Calu3 (cell line): ENCODE data around the gene ARSK. TPM values are rescaled to one million over a fixed set of nuclear protein-coding genes. Genes with fewer than 3 reads are reported as not detected.

Experiments used
- BruUV-seq: library from RNA; stranded (reverse); fragments of 400-500 nt; replicated peaks from 2 replicates; lab custom pipeline; 2021; lab: Mats Ljungman, UMichigan
- CTCF ChIA-PET: fragments of 300-600 bp; sonication (Branson Sonifier 250); formaldehyde crosslinking; loops from one replicate; lab custom pipeline; 2022; ENCODE audit warnings: antibody characterized with exemption; lab: Charles Lee
- DNase-seq: peaks from one replicate; pipeline ENCODE4 v3.0.0; 2022
- H3K27ac Mint-ChIP-seq: one replicate; pipeline ENCODE4 v1.8.0; 2022; ENCODE audit warnings: mixed read lengths; ENCODE audit not compliant: unreplicated experiment
- H3K27me3 Mint-ChIP-seq: one replicate; pipeline ENCODE4 v1.8.0; 2022; ENCODE audit warnings: mixed read lengths; ENCODE audit not compliant: unreplicated experiment
- H3K36me3 Mint-ChIP-seq: one replicate; pipeline ENCODE4 v1.8.0; 2022; ENCODE audit warnings: mild to moderate bottlenecking, moderate library complexity, mixed read lengths; ENCODE audit not compliant: insufficient read depth, unreplicated experiment
- H3K4me1 Mint-ChIP-seq: one replicate; pipeline ENCODE4 v1.8.0; 2022; ENCODE audit warnings: mild to moderate bottlenecking, low read depth, mixed read lengths; ENCODE audit not compliant: unreplicated experiment
- H3K4me3 Mint-ChIP-seq: one replicate; pipeline ENCODE4 v1.8.0; 2022; ENCODE audit warnings: mild to moderate bottlenecking, low read depth, moderate library complexity, mixed read lengths; ENCODE audit not compliant: unreplicated experiment
- H3K9me3 Mint-ChIP-seq: one replicate; pipeline ENCODE4 v1.8.0; 2022; ENCODE audit warnings: low read depth, mixed read lengths; ENCODE audit not compliant: unreplicated experiment
- CTCF ChIP-seq: fragments of 200-600 bp; IDR thresholded peaks from one replicate; pipeline ENCODE4 v1.8.0; 2022; ENCODE audit warnings: antibody characterized with exemption; ENCODE audit not compliant: unreplicated experiment
- intact Hi-C: fragments of 100-400 bp; cut with micrococcal nuclease; formaldehyde crosslinking; loops from one replicate; pipeline ENCODE4 v1.10.0; 2022; ENCODE audit not compliant: unreplicated experiment
- total RNA-seq: library from RNA; stranded (reverse); gene quantifications from 2 replicates; pipeline ENCODE4 v1.2.3, GENCODE V29; 2022

ARSK gene
- total RNA-seq, 1 experiment from 2014 or later, result 6.6 TPM

GRCh38 chr5:95519151-95519550 lies 35.8 kb upstream of the ARSK start:
- Mint-ChIP-seq H3K36me3 (peaks cover 5% of the 10 kb centered on the region), H3K4me3 (no peak overlapping the region), H3K27ac (no peak overlapping the region), H3K9me3 (no peaks in the 10 kb centered on the region), H3K4me1 (no peaks in the 10 kb centered on the region), H3K27me3 (no peaks in the 10 kb centered on the region)
- CTCF ChIA-PET, result no interaction called here
- BruUV-seq, result no TSS peak
- intact Hi-C loops, result no loop called here
- TF ChIP-seq CTCF, result no peak
- no peak for DNase-seq

- Mint-ChIP-seq H3K4me3 (no peak overlapping the region), H3K27me3 (no peaks in the 10 kb centered on the region), H3K36me3 (peaks cover 5% of the 10 kb centered on the region), H3K9me3 (no peaks in the 10 kb centered on the region), H3K4me1 (no peaks in the 10 kb centered on the region), H3K27ac (no peak overlapping the region)
- intact Hi-C loops, result no loop called here
- no TSS peak for BruUV-seq
- CTCF ChIA-PET, result no interaction called here
- DNase-seq, result no peak
- no peak for TF ChIP-seq CTCF
These were observed 35.2 kb upstream of the ARSK start for GRCh38 chr5:95519681-95520080.

GRCh38 chr5:95520206-95520605 lies 34.7 kb upstream of the ARSK start:
- no TSS peak for BruUV-seq
- no peak overlapping the region for H3K27ac Mint-ChIP-seq
- CTCF ChIA-PET, result no interaction called here
- intact Hi-C loops, result no loop called here
- H3K36me3 Mint-ChIP-seq, result peaks cover under 1% of the 10 kb centered on the region
- H3K9me3 Mint-ChIP-seq, result no peaks in the 10 kb centered on the region
- TF ChIP-seq CTCF, result no peak
- DNase-seq, result no peak
- no peaks in the 10 kb centered on the region for H3K4me1 Mint-ChIP-seq
- no peaks in the 10 kb centered on the region for H3K27me3 Mint-ChIP-seq
- no peak overlapping the region for H3K4me3 Mint-ChIP-seq

DNA sequence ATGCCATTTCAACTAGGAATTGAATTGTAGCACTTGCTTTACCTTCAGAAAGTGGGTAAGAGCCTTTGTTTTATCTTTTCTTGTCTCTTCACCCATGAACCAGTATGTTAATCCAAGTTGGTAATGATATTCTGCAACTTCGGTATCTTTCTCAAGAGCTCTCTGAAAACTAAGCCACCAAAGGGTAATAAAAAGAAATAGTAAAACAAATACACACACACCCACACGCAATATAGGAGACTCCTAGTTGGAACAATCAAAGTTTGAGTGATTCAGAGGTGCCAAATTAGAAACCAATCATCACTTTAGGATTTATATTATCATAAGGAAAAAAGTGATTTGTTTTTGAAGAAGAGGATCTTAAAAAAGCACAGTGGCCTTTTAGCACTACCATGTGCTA lies 30.5 kb upstream of the ARSK start:
- no peaks in the 10 kb centered on the region for H3K36me3 Mint-ChIP-seq
- intact Hi-C loops, result no loop called here
- CTCF ChIA-PET, result no interaction called here
- no peaks in the 10 kb centered on the region for H3K9me3 Mint-ChIP-seq
- TF ChIP-seq CTCF, result no peak
- BruUV-seq, result no TSS peak
- H3K27me3 Mint-ChIP-seq, result no peaks in the 10 kb centered on the region
- H3K27ac Mint-ChIP-seq, result no peak overlapping the region
- no peak overlapping the region for H3K4me3 Mint-ChIP-seq
- no peak for DNase-seq
- no peaks in the 10 kb centered on the region for H3K4me1 Mint-ChIP-seq
